Breast epithelium (tissue), 3 donors: ENCODE measurements around the gene NKX2-3.

ENCODE experiments used
- POLR2A ChIP-seq: fragments of 450-650 bp; IDR thresholded peaks from one replicate; pipeline ENCODE4 v1.6.1; 2016; ENCODE audit warnings: antibody characterized with exemption, mild to moderate bottlenecking, moderate library complexity
- POLR2AphosphoS5 ChIP-seq, 3 donors: sonication (generic); formaldehyde crosslinking; IDR thresholded peaks; one replicate each; pipeline ENCODE4 v1.6.1; 2017; ENCODE audit warnings: antibody characterized with exemption in 3 of 3
- TF ChIP-seq, protein P1 (sequence below), 3 donors: fragments of 450-650 bp; IDR thresholded peaks; one replicate each; pipeline ENCODE4 v1.5.1; 2016 to 2017; ENCODE audit warnings: antibody characterized with exemption in 3 of 3, mild to moderate bottlenecking in 3 of 3, moderate library complexity in 3 of 3

DNA sequence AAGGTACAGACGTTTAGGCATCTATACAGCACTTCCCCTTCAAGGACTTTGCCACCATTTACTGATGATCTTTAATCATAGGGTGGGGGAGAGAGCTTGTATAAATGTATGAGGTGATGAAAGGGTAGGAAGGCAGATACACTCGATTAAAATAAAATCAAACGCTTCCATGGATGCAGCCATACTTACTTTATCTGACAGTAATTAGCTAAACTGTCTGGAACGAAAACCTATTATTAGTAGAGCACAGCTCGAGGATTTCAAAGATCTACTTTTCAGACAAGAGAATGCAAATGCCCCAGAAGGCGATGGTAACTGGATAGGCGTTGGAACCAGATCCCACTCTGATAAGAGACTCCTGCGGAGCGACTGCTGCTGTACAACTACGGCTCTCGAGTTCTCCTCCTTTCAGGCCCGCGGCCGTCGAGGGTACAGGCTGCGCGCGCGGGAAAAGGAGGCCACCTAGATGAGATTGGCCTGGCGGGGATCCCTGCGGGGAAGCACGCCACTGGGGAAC, 3.1 kb upstream of the NKX2-3 start:
- TF ChIP-seq, protein P1, sequence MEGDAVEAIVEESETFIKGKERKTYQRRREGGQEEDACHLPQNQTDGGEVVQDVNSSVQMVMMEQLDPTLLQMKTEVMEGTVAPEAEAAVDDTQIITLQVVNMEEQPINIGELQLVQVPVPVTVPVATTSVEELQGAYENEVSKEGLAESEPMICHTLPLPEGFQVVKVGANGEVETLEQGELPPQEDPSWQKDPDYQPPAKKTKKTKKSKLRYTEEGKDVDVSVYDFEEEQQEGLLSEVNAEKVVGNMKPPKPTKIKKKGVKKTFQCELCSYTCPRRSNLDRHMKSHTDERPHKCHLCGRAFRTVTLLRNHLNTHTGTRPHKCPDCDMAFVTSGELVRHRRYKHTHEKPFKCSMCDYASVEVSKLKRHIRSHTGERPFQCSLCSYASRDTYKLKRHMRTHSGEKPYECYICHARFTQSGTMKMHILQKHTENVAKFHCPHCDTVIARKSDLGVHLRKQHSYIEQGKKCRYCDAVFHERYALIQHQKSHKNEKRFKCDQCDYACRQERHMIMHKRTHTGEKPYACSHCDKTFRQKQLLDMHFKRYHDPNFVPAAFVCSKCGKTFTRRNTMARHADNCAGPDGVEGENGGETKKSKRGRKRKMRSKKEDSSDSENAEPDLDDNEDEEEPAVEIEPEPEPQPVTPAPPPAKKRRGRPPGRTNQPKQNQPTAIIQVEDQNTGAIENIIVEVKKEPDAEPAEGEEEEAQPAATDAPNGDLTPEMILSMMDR (IDR thresholded peaks at IDR 0.05) = no peak
- no peak for TF ChIP-seq POLR2AphosphoS5 (IDR thresholded peaks at IDR 0.05)
- no peak for TF ChIP-seq POLR2A
